ENCODE measurements around the gene SLC5A6.

Gene SLC5A6

DNA sequence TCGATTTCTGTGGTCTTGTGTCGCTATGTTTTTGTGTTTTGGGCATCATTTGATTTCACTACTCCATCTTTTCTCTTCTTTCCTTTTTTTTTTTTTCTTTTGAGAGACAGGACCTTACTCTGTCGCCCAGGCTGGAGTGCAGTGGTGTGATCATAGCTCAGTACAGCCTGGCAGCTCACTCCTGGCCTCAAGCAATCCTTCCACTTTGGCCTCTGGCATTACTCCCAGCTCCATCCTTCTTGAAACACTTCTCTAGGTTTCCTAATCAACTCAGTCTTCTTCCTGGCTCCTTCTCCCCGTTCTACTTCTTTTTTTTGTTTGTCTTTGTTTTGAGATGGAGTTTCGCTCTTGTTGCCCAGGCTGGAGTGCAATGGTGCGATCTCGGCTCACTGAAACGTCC is 36.7 kb downstream of the SLC5A6 start:
- DNase-seq (ENCODE audit: low read depth in 2 of 2) = no peak

DNA sequence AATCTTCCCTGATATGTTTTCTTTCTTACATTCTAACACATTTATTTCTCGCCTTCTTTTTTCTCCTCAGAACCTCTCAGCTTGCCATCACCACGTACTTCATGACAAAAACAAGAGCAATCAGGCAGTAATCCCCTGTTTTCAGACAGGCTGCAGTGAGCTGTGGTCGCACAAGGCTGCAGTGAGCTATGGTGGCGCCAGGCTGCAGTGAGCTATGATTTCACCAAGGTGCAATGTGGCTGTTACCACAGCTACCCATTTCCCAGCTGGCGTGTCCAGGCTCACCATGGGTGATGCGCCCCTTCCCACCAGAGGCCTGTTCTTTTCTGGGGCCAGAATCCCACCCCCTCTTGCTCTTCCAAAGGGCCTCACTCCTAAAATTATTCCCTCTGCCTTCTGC is 37.4 kb downstream of the SLC5A6 start:
- DNase-seq (ENCODE audit: low read depth in 2 of 2) = no peak

DNA sequence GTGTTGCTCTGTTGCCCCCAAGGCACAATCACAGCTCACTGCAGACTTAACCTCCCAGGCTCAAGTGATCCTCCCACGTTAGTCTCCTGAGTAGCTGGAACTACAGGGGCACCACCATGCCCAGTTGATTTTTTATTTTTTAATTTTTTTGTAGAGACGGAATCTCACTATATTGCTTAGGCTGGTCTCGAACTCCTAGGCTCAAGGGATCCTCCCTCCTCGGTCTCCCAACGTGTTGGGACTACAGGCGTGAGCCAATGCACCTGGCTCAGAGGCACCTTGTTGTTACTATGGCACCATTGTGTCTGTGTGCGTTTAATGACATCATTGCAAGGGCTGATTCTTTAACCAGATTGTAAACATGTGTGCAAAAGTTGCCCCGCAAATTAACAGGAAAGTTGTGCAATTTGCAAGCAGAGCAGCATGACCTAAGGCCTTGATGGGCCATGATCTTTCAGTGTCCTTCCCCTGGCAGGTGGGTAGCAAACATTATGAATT is 40.7 kb downstream of the SLC5A6 start:
- no peak for DNase-seq (ENCODE audit: low read depth in 2 of 2)

DNA sequence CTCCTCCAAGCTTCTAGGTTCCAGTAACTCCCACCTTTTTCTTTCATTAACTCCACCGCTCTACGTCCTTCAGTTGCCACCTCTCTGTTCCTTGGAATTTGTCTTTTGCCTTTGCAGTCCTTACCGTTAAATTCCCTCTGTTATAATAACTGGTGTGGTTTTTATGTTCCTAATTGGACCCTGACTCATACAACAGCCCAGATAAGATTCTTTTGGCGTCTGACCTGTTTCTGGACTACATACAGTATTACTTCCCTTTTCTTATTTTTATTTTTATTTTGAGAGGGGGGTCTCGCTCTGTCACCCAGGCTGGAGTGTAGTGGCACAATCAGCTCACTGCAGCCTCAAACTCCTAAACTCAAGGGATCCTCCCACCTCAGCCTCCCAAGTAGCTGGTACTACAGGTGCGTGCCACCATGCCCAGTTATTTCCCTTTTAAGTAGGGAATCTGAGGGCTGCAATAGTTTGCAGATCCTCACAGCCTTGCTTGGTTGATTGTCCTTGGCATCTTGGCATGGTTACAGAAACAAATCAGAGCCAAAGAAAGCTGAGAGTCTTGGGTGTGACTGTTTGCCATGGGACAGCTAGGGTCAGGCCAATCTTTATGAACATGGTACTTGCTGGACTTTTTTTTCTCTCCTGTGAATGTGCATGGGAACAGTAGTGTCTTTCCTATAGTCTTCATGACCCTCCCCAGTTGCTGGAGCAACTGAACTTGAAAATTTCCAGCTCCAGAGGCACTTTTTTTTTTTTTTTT is 41.3 kb downstream of the SLC5A6 start:
- DNase-seq (ENCODE audit: low read depth in 2 of 2) = no peak

DNA sequence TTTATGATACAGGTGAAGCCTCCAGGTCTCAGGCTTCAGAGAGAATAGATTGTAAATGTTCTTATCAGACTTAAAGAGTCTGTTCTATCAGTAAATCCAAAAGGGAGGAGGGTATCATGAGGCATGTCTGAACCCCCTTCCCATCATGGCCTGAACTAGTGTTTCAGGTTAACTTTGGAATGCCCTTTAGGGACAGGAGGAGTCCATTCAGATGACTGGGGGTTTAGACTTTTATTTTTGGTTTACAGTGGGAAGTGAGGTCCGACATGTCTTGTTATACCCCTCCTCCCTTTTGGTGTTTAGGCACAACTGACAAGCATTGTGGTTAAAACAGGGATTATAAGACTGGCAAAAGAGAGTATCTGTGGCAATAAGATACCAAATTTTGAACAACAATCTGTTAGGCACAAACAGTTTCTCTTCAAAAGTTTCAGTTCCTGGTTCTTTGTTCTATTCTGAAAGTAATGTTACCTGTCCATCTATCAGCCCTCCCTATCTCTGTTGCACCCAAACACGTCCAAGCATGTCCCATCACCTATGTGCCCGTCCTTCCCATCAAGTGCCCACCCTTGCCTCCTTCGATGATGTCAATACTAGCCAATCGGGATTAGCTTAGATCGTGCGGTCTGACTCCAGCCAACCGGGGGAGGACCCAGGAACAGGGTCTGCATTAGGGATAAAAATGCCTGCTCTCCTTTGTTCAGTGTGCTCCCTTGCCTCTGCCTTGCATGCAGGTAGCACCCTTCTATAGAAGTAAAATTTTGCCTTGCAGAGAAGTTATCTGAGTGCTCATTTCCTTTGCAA is 46.9 kb downstream of the SLC5A6 start:
- DNase-seq (ENCODE audit: low read depth in 2 of 2) = no peak

DNA sequence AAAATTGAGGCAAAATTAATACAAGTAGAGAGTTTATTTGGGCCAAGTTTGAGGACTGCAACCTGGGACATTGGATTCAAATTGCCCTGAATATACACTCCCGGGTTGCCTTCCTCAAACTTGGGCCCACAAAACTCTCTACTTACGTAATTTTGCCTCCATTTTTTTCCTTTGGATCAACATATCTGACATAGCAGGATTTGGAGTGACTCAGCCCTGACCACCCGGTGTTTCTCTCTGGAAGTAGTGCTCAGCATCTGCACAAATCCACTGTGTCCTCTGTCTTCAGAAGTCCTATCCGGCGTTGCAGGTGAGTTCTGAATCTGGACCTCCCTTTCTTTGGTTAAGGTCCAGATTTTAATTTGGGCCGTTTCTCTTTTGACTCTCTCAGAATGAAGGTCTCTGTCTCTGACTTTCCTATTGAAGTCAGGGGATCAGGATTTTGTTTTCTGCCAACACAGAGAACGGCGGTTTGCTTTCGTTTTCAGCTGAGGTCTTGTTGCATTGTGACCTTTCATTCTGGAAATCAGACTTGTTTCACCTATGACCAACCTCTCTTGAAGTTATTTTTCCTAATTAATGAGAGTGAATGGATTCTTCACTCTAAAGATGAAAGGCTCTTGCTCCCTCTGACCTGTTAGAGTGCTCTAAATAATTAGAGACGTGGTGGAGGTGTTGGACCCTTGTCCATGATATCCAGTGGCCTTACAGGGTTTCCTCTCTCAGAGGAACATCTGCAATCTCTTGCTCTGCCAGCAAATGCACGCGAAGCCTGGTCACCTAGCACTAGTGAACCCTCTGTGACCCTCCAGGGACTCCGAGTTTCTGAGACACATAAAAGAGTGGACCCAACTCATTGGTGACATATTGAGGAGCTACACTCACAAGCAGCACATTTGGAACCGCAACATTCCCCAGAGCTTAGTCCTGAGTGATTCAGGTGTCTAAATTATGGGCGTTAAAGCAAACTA is 49.6 kb downstream of the SLC5A6 start:
- DNase-seq (ENCODE audit: low read depth in 2 of 2) = no peak

DNA sequence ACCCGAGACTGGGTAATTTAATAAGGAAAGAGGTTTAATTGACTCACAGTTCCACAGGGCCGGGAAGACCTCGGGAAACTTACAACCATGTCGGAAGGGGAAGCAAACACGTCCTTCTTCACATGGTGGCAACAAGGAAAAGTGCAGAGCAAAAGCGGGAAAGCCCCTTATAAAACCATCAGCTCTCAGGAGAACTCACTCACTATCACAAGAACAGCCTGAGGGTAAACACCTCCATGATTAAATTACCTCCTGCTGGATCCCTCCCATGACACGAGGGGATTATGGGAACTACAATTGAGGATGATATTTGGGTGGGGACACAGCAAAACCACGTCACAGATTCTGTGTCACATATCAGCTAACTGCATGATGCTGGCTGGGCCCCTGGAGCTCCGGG is 51.9 kb downstream of the SLC5A6 start:
- no peak for DNase-seq (ENCODE audit: low read depth in 2 of 2)

DNA sequence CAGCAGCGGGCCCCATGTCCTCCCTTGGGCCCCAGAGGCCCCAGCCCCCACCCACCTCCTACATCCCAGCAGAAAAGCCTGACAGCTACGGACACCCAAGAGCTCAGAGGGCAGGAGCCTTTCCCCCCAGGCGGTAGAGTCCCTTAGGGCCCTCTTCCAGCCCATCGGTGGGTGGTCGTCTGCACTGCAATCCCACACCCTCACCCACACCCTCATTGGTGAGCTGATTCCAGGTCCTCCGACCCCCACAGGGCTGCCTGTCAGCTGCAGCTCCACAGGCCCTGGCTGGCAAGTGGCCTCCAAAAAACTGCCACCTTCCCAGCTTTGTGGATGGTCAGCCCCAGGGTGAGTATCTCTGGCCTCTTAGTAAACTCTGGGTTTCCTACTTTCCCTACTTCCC is 52.8 kb downstream of the SLC5A6 start:
- no peak for DNase-seq (ENCODE audit: low read depth in 2 of 2)

DNA sequence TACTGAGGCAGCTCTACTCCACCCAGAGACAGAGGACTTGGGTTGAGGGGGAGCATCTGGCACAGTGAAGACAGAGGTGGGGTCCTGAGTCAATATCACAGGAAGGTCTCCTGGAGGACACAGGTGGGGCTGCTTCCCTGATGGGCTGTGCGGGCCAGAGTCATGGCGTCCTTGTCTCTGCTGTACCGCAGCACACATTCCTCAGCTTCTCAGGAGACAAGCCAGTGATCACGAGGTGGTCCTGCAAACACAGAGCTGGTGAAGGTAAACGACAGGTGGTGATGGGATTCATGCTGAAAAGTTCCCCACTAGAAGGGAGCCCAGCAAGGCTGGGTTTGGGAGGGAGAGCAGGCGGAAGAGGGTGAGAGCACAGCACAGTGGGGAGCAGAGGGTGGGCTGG is 53.6 kb downstream of the SLC5A6 start:
- DNase-seq (ENCODE audit: low read depth in 2 of 2) = no peak

DNA sequence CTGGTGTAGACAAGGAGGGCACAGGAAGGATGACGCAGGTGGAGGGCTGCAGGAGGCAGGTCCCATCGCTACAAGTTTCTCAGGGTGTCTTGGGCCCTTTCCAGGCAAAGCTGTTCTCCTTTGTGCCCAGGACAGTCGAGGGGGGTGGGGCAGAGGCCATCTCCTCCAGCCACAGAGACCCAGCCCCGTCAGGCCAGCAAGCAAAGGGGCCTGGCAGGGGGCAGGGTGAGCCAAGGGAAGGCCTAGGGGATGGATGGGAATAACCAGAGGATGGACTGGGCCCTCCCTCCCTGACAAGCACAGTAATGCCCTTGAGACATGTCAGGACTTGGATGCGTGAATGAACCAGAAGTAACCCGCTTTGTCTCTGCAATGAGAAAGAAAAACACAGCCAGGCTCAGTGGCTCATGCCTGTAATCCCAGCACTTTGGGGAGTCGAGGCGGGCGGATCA is 57.0 kb downstream of the SLC5A6 start:
- DNase-seq (ENCODE audit: low read depth in 2 of 2) = no peak

DNA sequence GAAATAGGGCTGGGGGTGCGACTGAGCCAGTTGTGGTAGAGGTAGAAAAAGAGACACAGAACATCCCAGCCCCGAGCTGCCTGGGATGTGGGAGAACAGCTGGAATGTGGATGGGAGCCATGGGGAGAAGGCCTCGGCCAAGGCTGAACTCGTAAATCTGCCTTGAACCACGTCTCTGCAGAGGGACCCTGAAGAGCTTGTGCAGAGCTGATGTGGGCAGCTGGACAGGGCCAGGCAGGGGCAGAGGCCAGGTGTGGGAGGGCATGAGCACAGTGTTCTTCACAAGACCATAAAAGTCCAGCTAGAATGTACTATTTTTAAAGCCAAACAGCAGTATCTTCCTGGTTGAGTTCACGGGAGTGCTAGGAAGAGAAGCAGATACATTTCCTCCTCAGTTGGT is 57.6 kb downstream of the SLC5A6 start:
- DNase-seq (ENCODE audit: low read depth in 2 of 2) = no peak

DNA sequence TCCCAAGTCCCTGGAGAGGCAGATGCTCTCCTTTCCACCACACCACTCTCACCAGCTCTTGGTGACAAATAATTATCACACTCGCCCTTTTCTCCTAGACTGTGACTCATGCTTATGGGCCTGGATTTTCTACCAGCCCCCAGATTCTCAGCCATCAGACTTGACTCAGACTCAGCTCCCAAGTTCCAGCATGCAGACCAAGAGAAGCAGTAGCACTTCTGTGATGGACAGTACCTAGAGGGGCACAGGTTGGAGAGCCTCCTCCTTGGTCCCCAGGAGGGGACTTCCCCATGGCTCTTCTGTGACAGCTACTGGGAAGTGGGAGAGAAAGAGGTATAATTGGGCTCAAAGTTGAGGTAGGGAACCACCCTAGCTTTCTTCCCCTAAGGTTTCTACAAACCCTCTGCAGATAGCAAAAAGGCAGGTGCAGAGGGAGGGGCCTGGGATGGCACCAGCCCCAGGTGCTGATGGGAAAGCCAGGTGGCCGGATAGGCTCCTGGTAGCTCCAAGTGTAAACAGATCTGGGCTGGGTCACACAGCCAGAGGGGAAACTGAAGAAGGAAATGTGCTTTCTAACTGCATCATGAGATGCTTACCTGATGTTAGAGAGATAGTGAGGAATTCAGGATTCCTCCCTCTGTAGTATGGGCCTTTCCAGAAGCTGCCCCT is 59.1 kb downstream of the SLC5A6 start:
- DNase-seq (ENCODE audit: low read depth in 2 of 2) = no peak

DNA sequence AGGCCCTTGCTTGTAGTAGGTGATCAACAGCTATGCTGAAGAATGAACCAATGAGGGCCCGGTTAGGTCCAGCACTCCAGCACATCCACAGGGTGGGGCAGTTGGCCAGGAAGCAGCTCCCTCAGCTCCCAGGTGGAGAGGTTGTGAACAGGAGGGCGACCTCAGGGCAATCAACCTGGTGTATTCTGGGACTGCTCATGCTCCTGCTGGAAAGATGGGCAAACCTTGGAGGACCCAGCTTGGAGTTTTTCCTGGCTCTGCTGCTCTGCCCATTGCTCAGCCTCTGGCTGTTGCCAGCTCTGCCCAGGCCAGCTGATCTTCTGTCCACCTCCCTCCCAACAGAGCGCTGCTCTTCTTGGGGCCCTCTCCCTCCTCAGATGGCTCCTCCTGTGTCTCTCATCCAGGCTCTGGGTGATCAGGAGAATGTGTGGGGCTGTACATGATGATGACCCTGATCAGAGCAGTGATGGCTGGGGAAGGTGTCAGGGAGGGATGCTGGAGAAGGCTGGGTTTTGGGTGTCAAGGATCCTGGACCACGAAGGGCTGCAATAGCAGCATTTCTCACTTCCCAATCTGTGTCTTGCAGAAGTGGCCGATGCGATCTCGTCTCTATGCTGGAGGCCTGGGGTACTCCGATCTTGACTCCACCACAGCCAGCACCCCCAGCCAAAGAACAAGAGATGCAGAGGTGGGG is 59.8 kb downstream of the SLC5A6 start:
- DNase-seq (ENCODE audit: low read depth in 2 of 2) = no peak

DNA sequence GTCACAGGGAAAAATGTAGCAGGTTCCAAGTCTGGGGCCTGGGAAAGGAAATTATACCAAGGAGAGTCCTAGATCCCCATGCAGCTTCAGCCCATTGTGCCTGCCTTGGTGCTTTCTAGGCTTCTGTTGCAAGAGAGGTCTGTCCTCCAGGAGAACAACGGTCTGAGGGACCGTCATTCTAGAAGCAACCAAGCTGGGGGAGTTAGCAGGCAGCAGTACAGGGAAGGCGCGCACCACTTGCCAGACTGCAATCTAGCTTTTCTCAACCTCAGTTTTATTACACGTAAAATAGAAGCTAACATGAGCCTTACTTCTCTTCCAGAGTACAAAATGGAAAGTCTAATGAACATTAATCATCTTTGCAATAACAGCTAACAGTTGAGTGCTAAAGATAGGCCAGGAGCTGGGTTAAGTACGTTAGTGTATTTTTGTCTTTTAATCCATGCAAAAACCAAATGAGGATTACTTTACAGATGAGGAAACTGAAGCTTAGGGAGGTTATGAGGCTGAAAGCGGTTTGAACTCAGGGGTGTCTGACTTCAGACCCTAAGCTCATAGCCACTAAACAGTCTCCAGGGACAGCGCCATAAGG is 61.3 kb downstream of the SLC5A6 start:
- no peak for DNase-seq (ENCODE audit: low read depth in 2 of 2)

Data from stimulated activated CD8-positive, alpha-beta memory T cell treated with anti-CD3 and anti-CD28 coated beads, Interleukin-7, amount 100 ng/mL, for 1 hour (primary cell).